Measurements from ENCODE around the gene GRM3. TPM values are rescaled to one million over a fixed set of nuclear protein-coding genes. Genes with fewer than 3 reads are reported as not detected.

Gene GRM3
- total RNA-seq, 1 donor from 2014 or later, result not detected

- no peaks in the 10 kb centered on the region for H3K36me3 ChIP-seq
- intact Hi-C loops (cut with DNase I), result no loop called here
- no peak for TF ChIP-seq CTCF (IDR thresholded peaks at IDR 0.05)
- H3K27me3 ChIP-seq (ENCODE audit: low read depth), result no peaks in the 10 kb centered on the region
- H3K9me3 ChIP-seq, result no peaks in the 10 kb centered on the region
- no peaks in the 10 kb centered on the region for H3K4me1 ChIP-seq
- ATAC-seq (no peak), DNase-seq (no peak)
- H3K4me3 ChIP-seq, result no peak overlapping the region
- H3K27ac ChIP-seq, result no peak overlapping the region
Observed at GRCh38 chr7:86775203-86775602, 131.5 kb downstream of the GRM3 start.

DNA sequence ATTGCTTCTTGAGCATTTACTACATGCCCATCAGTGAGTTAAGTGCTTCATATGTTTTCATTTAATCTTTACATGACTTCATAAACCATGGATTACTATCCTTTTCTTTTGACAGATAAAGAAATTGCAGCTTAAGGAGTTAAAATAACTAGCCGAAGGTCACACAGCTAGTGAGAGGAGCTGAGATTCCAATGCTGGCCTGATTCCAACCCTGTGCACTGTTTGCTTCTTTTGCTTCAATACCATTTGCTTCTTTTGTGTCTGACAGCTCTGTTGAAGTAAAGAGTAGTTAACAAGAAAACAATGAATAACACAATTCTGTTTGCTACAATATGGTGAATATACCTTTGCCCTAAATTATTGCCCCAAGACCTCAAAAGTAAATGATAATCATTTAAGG, 132.4 kb downstream of the GRM3 start:
- Histone ChIP-seq H3K9me3 (no peaks in the 10 kb centered on the region), H3K27me3 (ENCODE audit: low read depth) (no peaks in the 10 kb centered on the region), H3K36me3 (no peaks in the 10 kb centered on the region), H3K27ac (no peak overlapping the region), H3K4me1 (no peaks in the 10 kb centered on the region), H3K4me3 (no peak overlapping the region)
- TF ChIP-seq CTCF (IDR thresholded peaks at IDR 0.05), result no peak
- DNase-seq (no peak), ATAC-seq (no peak)
- intact Hi-C loops (cut with DNase I), result no loop called here

DNA sequence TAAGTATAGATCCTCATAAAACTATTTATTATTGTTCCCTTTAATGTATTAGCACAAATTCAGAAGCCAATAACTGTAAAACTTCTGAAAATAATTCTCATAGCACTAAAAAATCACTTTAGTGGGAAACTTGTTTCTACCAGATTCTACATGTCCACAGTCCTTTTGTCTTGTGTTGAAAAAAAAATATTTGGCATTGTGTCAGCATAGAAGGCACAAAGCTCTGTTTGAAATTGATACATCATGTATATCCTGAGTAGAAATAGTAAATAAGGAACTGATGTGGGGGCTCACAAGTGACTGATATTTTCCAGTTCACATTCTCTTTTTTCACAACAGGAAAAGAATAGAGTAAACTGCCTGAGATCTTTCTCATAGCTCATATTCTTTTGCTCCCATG, 134.6 kb downstream of the GRM3 start:
- ATAC-seq (no peak), DNase-seq (no peak)
- H3K27me3 ChIP-seq (ENCODE audit: low read depth), result no peaks in the 10 kb centered on the region
- no peaks in the 10 kb centered on the region for H3K4me1 ChIP-seq
- H3K4me3 ChIP-seq, result no peak overlapping the region
- H3K9me3 ChIP-seq, result no peaks in the 10 kb centered on the region
- TF ChIP-seq CTCF (IDR thresholded peaks at IDR 0.05), result no peak
- no peaks in the 10 kb centered on the region for H3K36me3 ChIP-seq
- H3K27ac ChIP-seq, result no peak overlapping the region
- intact Hi-C loops (cut with DNase I), result no loop called here

DNA sequence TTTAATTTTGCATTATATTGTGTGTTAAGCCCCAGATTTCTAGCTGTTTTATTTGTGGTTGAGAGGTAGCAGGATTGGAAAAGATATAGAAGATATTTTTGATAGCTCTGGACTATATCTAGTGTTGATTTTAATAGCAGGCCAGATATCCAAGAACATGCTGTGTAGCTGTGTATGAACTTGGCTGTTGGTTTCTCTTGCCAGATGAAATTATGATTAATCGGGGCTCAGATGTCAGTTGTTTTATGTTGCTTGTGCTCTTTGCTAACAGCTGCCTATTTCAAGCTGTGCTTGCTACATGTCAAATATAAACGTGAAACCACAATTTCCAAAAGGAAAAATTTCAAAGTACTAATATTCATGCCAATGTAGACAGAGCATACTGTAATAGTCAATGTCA, 141.1 kb downstream of the GRM3 start:
- H3K36me3 ChIP-seq, result no peaks in the 10 kb centered on the region
- no peaks in the 10 kb centered on the region for H3K4me1 ChIP-seq
- no peaks in the 10 kb centered on the region for H3K9me3 ChIP-seq
- no peak for ATAC-seq
- DNase-seq, result no peak
- intact Hi-C loops (cut with DNase I), result no loop called here
- no peak overlapping the region for H3K4me3 ChIP-seq
- H3K27ac ChIP-seq, result no peak overlapping the region
- H3K27me3 ChIP-seq (ENCODE audit: low read depth), result no peaks in the 10 kb centered on the region
- no peak for TF ChIP-seq CTCF (IDR thresholded peaks at IDR 0.05)

DNA sequence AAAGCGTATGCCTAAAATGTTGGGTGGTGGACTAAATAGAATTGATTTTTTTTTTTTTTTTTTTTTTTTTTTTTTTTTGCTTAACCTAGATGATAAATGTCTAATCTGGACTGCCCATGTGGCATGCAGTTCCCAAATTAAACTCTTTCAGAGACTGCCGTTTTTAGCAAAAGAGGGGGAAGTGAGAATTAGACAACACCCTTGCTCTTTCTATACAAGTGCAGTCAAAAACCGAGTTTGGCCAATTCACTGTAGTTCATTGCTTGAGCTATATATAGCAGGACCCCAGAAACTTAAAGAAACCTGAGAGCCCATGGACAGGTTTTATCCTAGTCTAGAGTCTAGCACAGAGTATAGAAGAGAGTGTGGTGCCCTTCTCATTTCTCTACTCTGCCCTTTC, 141.9 kb downstream of the GRM3 start:
- Histone ChIP-seq H3K9me3 (no peaks in the 10 kb centered on the region), H3K27ac (no peak overlapping the region), H3K4me1 (no peaks in the 10 kb centered on the region), H3K27me3 (ENCODE audit: low read depth) (no peaks in the 10 kb centered on the region), H3K36me3 (no peaks in the 10 kb centered on the region), H3K4me3 (no peak overlapping the region)
- DNase-seq (no peak), ATAC-seq (no peak)
- no peak for TF ChIP-seq CTCF (IDR thresholded peaks at IDR 0.05)
- intact Hi-C loops (cut with DNase I), result no loop called here

DNA sequence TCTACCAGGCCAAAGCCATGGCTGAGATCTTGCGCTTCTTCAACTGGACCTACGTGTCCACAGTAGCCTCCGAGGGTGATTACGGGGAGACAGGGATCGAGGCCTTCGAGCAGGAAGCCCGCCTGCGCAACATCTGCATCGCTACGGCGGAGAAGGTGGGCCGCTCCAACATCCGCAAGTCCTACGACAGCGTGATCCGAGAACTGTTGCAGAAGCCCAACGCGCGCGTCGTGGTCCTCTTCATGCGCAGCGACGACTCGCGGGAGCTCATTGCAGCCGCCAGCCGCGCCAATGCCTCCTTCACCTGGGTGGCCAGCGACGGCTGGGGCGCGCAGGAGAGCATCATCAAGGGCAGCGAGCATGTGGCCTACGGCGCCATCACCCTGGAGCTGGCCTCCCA, 142.7 kb downstream of the GRM3 start:
- H3K27me3 ChIP-seq (ENCODE audit: low read depth), result no peaks in the 10 kb centered on the region
- H3K4me1 ChIP-seq, result no peaks in the 10 kb centered on the region
- intact Hi-C loops (cut with DNase I), result no loop called here
- no peak for TF ChIP-seq CTCF (IDR thresholded peaks at IDR 0.05)
- ATAC-seq (no peak), DNase-seq (no peak)
- no peaks in the 10 kb centered on the region for H3K36me3 ChIP-seq
- no peaks in the 10 kb centered on the region for H3K9me3 ChIP-seq
- H3K4me3 ChIP-seq, result no peak overlapping the region
- H3K27ac ChIP-seq, result no peak overlapping the region
